ENCODE results near the gene TENT5D. TPM values are rescaled to one million over a fixed set of nuclear protein-coding genes. Genes with fewer than 3 reads are reported as not detected.
"Not testable (repeated sequence)": the region's sequence is repeated elsewhere in the genome, so short reads cannot be mapped to it uniquely, and the experiment has no call there.

Gene TENT5D
- not detected for total RNA-seq

DNA sequence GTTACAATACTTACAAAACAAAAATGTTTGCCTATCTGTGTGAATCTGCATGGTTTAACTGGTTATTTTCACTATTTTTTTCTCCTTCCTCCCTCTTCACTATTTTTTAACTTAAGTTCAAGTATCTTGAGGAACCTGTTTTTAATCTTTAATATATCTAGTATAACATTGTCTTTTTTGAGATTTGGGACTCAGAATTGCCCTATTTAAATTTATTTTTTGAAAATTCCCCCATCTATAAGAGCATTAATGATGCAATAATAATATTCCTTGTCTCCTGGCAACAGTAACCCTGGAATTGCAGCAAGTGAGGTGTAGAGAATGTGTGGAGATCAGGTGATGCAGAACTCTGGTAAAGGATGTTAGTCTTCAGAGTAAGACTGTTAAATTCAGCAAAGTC is at the start of gene TENT5D:
TENT5D (plus strand) TSS at position 301 of the 400 bp plus-strand sequence. CDS start 22,093 bp downstream, outside the sequence.
- no peak within 1 kb of the TSS for H3K27ac ChIP-seq (ENCODE audit: low read depth, low read length)
- no peaks in the 10 kb centered on the region for H3K9me3 ChIP-seq (ENCODE audit: control insufficient read depth in 3 of 3, low read length in 3 of 3)
- H3K9ac ChIP-seq (ENCODE audit: low read depth in 1 of 3, low read length in 3 of 3) = no peak within 1 kb of the TSS
- H3K4me3 ChIP-seq (ENCODE audit: low read length in 3 of 3) = no peak within 1 kb of the TSS
- H3K27me3 ChIP-seq (ENCODE audit: control insufficient read depth in 3 of 3, insufficient read depth in 3 of 3, low read length in 3 of 3) = no peaks in the 10 kb centered on the region
- H3K36me3 ChIP-seq (ENCODE audit: control insufficient read depth in 3 of 3, insufficient read depth in 3 of 3, low read length in 3 of 3) = no peaks in the 10 kb centered on the region
- H3K4me1 ChIP-seq (ENCODE audit: control insufficient read depth in 3 of 3, insufficient read depth in 3 of 3, low read length in 3 of 3) = no peaks in the 10 kb centered on the region

GRCh38 chrX:80385651-80386050 is 34.6 kb upstream of the TENT5D start:
- not testable (repeated sequence) for H3K27ac ChIP-seq (ENCODE audit: low read depth, low read length); H3K4me3 ChIP-seq (ENCODE audit: low read length in 3 of 3); H3K27me3 ChIP-seq (ENCODE audit: control insufficient read depth in 3 of 3, insufficient read depth in 3 of 3, low read length in 3 of 3); H3K36me3 ChIP-seq (ENCODE audit: control insufficient read depth in 3 of 3, insufficient read depth in 3 of 3, low read length in 3 of 3); H3K4me1 ChIP-seq (ENCODE audit: control insufficient read depth in 3 of 3, insufficient read depth in 3 of 3, low read length in 3 of 3); H3K9me3 ChIP-seq (ENCODE audit: control insufficient read depth in 3 of 3, low read length in 3 of 3); H3K9ac ChIP-seq (ENCODE audit: low read depth in 1 of 3, low read length in 3 of 3)

DNA sequence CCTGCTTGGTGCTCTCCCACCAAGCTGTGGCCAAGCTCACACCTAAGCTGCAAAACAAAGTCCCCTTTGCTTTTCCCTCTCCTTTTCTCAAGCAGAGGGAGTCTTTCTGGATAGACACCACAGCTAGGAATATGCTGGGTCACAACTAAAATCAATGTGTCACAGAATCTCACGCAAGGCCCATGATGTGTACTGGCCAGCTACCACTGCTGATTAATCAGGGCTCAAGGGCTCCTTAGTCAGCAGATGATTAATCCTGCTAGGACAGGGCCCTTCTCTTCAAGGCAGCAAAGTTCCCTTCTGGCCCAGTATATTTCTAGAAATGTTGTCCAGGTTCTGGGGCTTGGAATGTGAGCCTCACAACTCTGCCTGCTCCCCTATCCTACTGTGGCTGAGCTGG is 32.0 kb upstream of the TENT5D start:
- Histone ChIP-seq H3K4me3 (ENCODE audit: low read length in 3 of 3) (no peak overlapping the region), H3K9ac (ENCODE audit: low read depth in 1 of 3, low read length in 3 of 3) (no peak overlapping the region), H3K27me3 (ENCODE audit: control insufficient read depth in 3 of 3, insufficient read depth in 3 of 3, low read length in 3 of 3) (no peaks in the 10 kb centered on the region), H3K9me3 (ENCODE audit: control insufficient read depth in 3 of 3, low read length in 3 of 3) (no peaks in the 10 kb centered on the region), H3K27ac (ENCODE audit: low read depth, low read length) (no peak overlapping the region), H3K36me3 (ENCODE audit: control insufficient read depth in 3 of 3, insufficient read depth in 3 of 3, low read length in 3 of 3) (no peaks in the 10 kb centered on the region), H3K4me1 (ENCODE audit: control insufficient read depth in 3 of 3, insufficient read depth in 3 of 3, low read length in 3 of 3) (no peaks in the 10 kb centered on the region)

DNA sequence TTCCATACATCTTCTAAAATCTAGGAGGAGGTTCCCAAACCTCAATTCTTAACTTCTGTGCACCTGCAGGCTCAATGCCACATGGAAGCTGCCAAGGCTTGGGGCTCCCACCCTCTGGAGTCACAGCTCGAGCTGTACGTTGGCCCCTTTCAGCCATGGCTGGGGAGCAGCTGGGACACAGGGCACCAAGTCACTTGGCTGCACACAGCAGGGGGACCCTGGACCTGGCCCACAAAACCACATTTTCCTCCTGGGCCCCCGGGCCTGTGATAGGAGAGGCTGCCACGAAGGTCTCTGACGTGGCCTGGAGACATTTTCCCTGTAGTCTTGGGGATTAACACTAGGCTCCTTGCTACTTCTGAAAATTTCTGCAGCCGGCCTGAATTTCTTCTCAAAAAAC is 8.2 kb upstream of the TENT5D start:
- no peaks in the 10 kb centered on the region for H3K36me3 ChIP-seq (ENCODE audit: control insufficient read depth in 3 of 3, insufficient read depth in 3 of 3, low read length in 3 of 3)

DNA sequence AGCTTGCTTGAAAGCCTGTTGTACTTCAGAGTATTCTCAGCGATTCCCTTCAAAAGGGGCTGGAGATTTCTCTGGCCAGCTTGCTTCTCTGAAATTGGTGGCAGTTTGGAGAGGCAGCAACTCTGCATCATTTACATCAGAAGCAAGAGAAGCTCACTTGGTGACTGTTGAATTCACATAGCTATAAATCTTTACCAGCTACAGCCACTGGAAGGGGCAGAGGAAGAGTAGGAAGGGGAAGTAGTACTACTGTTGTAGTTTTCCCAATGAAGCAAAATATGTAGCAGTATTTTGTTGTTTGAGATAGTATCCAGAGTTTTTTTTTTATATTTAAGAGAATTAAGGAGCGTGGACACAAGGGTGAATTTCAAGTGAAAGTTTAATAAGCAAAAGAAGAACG is 2.8 kb downstream of the TENT5D start:
- no peaks in the 10 kb centered on the region for H3K36me3 ChIP-seq (ENCODE audit: control insufficient read depth in 3 of 3, insufficient read depth in 3 of 3, low read length in 3 of 3)
- H3K27ac ChIP-seq (ENCODE audit: low read depth, low read length) = no peak overlapping the region
- H3K4me1 ChIP-seq (ENCODE audit: control insufficient read depth in 3 of 3, insufficient read depth in 3 of 3, low read length in 3 of 3) = no peaks in the 10 kb centered on the region
- H3K4me3 ChIP-seq (ENCODE audit: low read length in 3 of 3) = no peak overlapping the region
- no peaks in the 10 kb centered on the region for H3K27me3 ChIP-seq (ENCODE audit: control insufficient read depth in 3 of 3, insufficient read depth in 3 of 3, low read length in 3 of 3)
- H3K9me3 ChIP-seq (ENCODE audit: control insufficient read depth in 3 of 3, low read length in 3 of 3) = no peaks in the 10 kb centered on the region
- no peak overlapping the region for H3K9ac ChIP-seq (ENCODE audit: low read depth in 1 of 3, low read length in 3 of 3)

More for the DNA sequence above, 8.2 kb upstream of the TENT5D start:
- no peaks in the 10 kb centered on the region for H3K9me3 ChIP-seq (ENCODE audit: control insufficient read depth in 3 of 3, low read length in 3 of 3)
- no peak overlapping the region for H3K4me3 ChIP-seq (ENCODE audit: low read length in 3 of 3)
- H3K9ac ChIP-seq (ENCODE audit: low read depth in 1 of 3, low read length in 3 of 3) = no peak overlapping the region
- no peaks in the 10 kb centered on the region for H3K27me3 ChIP-seq (ENCODE audit: control insufficient read depth in 3 of 3, insufficient read depth in 3 of 3, low read length in 3 of 3)
- H3K27ac ChIP-seq (ENCODE audit: low read depth, low read length) = no peak overlapping the region
- no peaks in the 10 kb centered on the region for H3K4me1 ChIP-seq (ENCODE audit: control insufficient read depth in 3 of 3, insufficient read depth in 3 of 3, low read length in 3 of 3)

- no peaks in the 10 kb centered on the region for H3K4me1 ChIP-seq (ENCODE audit: control insufficient read depth in 3 of 3, insufficient read depth in 3 of 3, low read length in 3 of 3)
- no peaks in the 10 kb centered on the region for H3K36me3 ChIP-seq (ENCODE audit: control insufficient read depth in 3 of 3, insufficient read depth in 3 of 3, low read length in 3 of 3)
- no peaks in the 10 kb centered on the region for H3K27me3 ChIP-seq (ENCODE audit: control insufficient read depth in 3 of 3, insufficient read depth in 3 of 3, low read length in 3 of 3)
- no peak overlapping the region for H3K4me3 ChIP-seq (ENCODE audit: low read length in 3 of 3)
- no peak overlapping the region for H3K9ac ChIP-seq (ENCODE audit: low read depth in 1 of 3, low read length in 3 of 3)
- H3K27ac ChIP-seq (ENCODE audit: low read depth, low read length) = no peak overlapping the region
- no peaks in the 10 kb centered on the region for H3K9me3 ChIP-seq (ENCODE audit: control insufficient read depth in 3 of 3, low read length in 3 of 3)
These were observed 3.5 kb downstream of the TENT5D start for GRCh38 chrX:80423744-80424143.

GRCh38 chrX:80430826-80431504 is 10.7 kb downstream of the TENT5D start:
- no peak overlapping the region for H3K27ac ChIP-seq (ENCODE audit: low read depth, low read length)
- H3K4me1 ChIP-seq (ENCODE audit: control insufficient read depth in 3 of 3, insufficient read depth in 3 of 3, low read length in 3 of 3) = no peaks in the 10 kb centered on the region
- H3K4me3 ChIP-seq (ENCODE audit: low read length in 3 of 3) = no peak overlapping the region
- no peak overlapping the region for H3K9ac ChIP-seq (ENCODE audit: low read depth in 1 of 3, low read length in 3 of 3)
- no peaks in the 10 kb centered on the region for H3K27me3 ChIP-seq (ENCODE audit: control insufficient read depth in 3 of 3, insufficient read depth in 3 of 3, low read length in 3 of 3)
- no peaks in the 10 kb centered on the region for H3K36me3 ChIP-seq (ENCODE audit: control insufficient read depth in 3 of 3, insufficient read depth in 3 of 3, low read length in 3 of 3)
- H3K9me3 ChIP-seq (ENCODE audit: control insufficient read depth in 3 of 3, low read length in 3 of 3) = no peaks in the 10 kb centered on the region

- H3K27me3 ChIP-seq (ENCODE audit: control insufficient read depth in 3 of 3, insufficient read depth in 3 of 3, low read length in 3 of 3) = no peaks in the 10 kb centered on the region
- H3K9ac ChIP-seq (ENCODE audit: low read depth in 1 of 3, low read length in 3 of 3) = no peak overlapping the region
- H3K4me1 ChIP-seq (ENCODE audit: control insufficient read depth in 3 of 3, insufficient read depth in 3 of 3, low read length in 3 of 3) = no peaks in the 10 kb centered on the region
- H3K27ac ChIP-seq (ENCODE audit: low read depth, low read length) = no peak overlapping the region
- no peak overlapping the region for H3K4me3 ChIP-seq (ENCODE audit: low read length in 3 of 3)
- no peaks in the 10 kb centered on the region for H3K36me3 ChIP-seq (ENCODE audit: control insufficient read depth in 3 of 3, insufficient read depth in 3 of 3, low read length in 3 of 3)
- H3K9me3 ChIP-seq (ENCODE audit: control insufficient read depth in 3 of 3, low read length in 3 of 3) = no peaks in the 10 kb centered on the region
These were observed 11.2 kb downstream of the TENT5D start for GRCh38 chrX:80431505-80431832.

GRCh38 chrX:80432441-80432840 is 12.2 kb downstream of the TENT5D start:
- Histone ChIP-seq H3K27me3 (ENCODE audit: control insufficient read depth in 3 of 3, insufficient read depth in 3 of 3, low read length in 3 of 3) (no peaks in the 10 kb centered on the region), H3K9me3 (ENCODE audit: control insufficient read depth in 3 of 3, low read length in 3 of 3) (no peaks in the 10 kb centered on the region), H3K36me3 (ENCODE audit: control insufficient read depth in 3 of 3, insufficient read depth in 3 of 3, low read length in 3 of 3) (no peaks in the 10 kb centered on the region), H3K4me3 (ENCODE audit: low read length in 3 of 3) (no peak overlapping the region), H3K9ac (ENCODE audit: low read depth in 1 of 3, low read length in 3 of 3) (no peak overlapping the region), H3K4me1 (ENCODE audit: control insufficient read depth in 3 of 3, insufficient read depth in 3 of 3, low read length in 3 of 3) (no peaks in the 10 kb centered on the region), H3K27ac (ENCODE audit: low read depth, low read length) (no peak overlapping the region)

DNA sequence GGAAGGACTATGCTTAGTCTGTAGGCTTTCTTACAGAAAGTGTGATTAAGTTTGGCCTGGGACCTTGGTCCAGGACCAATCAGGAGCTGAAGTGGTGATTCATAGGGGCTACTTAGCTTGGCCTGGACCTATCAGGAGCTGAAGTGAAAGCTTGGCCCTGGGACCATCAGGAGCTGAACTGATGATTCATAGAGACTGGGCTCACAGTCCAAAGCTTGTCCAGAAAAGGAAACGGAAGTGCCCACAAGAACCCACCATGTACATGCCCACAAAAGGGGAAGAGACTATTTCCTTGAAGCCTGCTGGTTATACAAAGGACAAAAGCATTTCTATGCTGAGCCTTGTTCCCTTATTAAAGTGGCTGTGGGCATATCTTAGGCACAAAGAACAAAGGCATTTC is 12.6 kb downstream of the TENT5D start:
- H3K4me1 ChIP-seq (ENCODE audit: control insufficient read depth in 3 of 3, insufficient read depth in 3 of 3, low read length in 3 of 3) = no peaks in the 10 kb centered on the region

DNA sequence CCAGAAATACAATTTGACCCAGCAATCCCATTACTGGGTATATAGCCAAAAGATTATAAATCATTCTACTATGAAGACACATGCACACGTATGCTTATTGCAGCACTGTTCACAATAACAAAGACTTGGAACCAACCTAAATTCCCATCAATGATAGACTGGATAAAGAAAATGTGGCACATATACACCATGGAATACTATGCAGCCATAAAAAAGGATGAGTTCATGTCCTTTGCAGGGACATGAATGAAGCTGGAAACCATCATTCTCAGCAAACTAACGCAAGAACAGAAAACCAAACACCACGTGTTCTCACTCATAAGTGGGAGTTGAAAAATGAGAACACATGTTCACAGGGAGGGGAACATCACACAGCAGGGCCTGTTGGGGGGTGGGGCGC is 47.9 kb downstream of the TENT5D start:
- not testable (repeated sequence) for H3K36me3 ChIP-seq (ENCODE audit: control insufficient read depth in 3 of 3, insufficient read depth in 3 of 3, low read length in 3 of 3); H3K27ac ChIP-seq (ENCODE audit: low read depth, low read length); H3K9ac ChIP-seq (ENCODE audit: low read depth in 1 of 3, low read length in 3 of 3); H3K4me3 ChIP-seq (ENCODE audit: low read length in 3 of 3); H3K9me3 ChIP-seq (ENCODE audit: control insufficient read depth in 3 of 3, low read length in 3 of 3); H3K4me1 ChIP-seq (ENCODE audit: control insufficient read depth in 3 of 3, insufficient read depth in 3 of 3, low read length in 3 of 3); H3K27me3 ChIP-seq (ENCODE audit: control insufficient read depth in 3 of 3, insufficient read depth in 3 of 3, low read length in 3 of 3)

More for the DNA sequence above, 12.6 kb downstream of the TENT5D start:
- H3K36me3 ChIP-seq (ENCODE audit: control insufficient read depth in 3 of 3, insufficient read depth in 3 of 3, low read length in 3 of 3) = no peaks in the 10 kb centered on the region
- H3K27me3 ChIP-seq (ENCODE audit: control insufficient read depth in 3 of 3, insufficient read depth in 3 of 3, low read length in 3 of 3) = no peaks in the 10 kb centered on the region
- H3K4me3 ChIP-seq (ENCODE audit: low read length in 3 of 3) = no peak overlapping the region
- H3K9me3 ChIP-seq (ENCODE audit: control insufficient read depth in 3 of 3, low read length in 3 of 3) = no peaks in the 10 kb centered on the region
- H3K9ac ChIP-seq (ENCODE audit: low read depth in 1 of 3, low read length in 3 of 3) = no peak overlapping the region
- no peak overlapping the region for H3K27ac ChIP-seq (ENCODE audit: low read depth, low read length)

Data from skeletal muscle tissue (tissue), 4 donors.